PFSK-1 (cell line): Measurements from ENCODE around the gene TBC1D22A.

Experiments used
- FOXP2 ChIP-seq: optimal IDR thresholded peaks from 2 replicates; pipeline ENCODE3; 2011; ENCODE audit warnings: borderline replicate concordance, control low read depth, inconsistent platforms; ENCODE audit not compliant: insufficient read depth; ENCODE audit errors: extremely low read length, extremely low read depth
- POLR2AphosphoS5 ChIP-seq: IDR thresholded peaks from 2 replicates; pipeline ENCODE4 v1.6.1; 2012; ENCODE audit warnings: low read depth, mild to moderate bottlenecking, control low read depth, low read length, moderate library complexity
- REST ChIP-seq, 2 experiments: IDR thresholded peaks; 2 replicates each; pipeline versions ENCODE4 v1.6.1 to v1.8.0; 2011 to 2012; ENCODE audit warnings: low read depth in 2 of 2, low read length in 2 of 2, control low read depth in 1 of 2, inconsistent platforms in 1 of 2, mild to moderate bottlenecking in 1 of 2, moderate library complexity in 1 of 2; ENCODE audit not compliant: insufficient read depth in 1 of 2
- SIN3A ChIP-seq: IDR thresholded peaks from 2 replicates; pipeline ENCODE4 v1.6.1; 2012; ENCODE audit warnings: mild to moderate bottlenecking, low read length, moderate library complexity, borderline replicate concordance; ENCODE audit not compliant: insufficient read depth
- TAF1 ChIP-seq: IDR thresholded peaks from 2 replicates; pipeline ENCODE4 v1.6.1; 2012; ENCODE audit warnings: low read length, control low read depth, borderline replicate concordance; ENCODE audit not compliant: insufficient read depth

DNA sequence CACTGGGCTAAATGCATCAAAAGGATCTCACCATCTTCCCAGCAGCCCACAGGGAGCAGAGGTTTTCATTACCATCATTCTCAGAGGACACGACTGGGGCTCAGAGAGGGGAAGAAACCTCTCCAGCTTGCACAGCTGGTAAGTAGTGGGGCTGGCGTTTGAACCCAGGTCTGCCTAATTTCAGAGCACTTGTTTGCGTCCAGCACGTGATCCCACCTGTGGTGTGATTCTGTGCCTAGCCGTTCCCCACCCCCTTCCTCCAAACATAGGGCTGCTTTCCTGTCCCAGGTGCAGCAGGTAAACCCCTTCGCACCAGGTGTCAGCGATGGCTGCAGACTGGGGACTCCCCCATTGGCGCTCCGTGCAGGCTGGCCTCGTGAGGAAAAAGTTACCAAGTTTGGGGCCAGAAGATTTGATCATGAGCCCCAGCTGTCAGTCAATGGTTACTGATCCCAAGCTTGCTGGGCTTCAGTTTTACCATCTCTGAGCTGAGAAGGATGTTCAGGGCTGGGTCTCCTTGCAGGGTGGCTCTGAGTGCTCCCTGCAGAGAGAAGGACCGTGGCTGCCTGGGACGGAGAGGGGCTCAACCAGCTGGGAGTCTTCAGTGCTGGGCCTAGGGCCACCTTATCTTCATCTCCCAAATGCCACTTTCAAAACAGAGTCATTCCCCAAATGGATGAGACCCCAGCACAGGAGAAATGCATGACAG is 445.6 kb downstream of the TBC1D22A start:
- TF ChIP-seq POLR2AphosphoS5 (no peak), REST (IDR thresholded peaks at IDR 0.05; ENCODE audit: insufficient read depth in 1 of 2, low read depth in 2 of 2, low read length in 2 of 2) (no peak), TAF1 (no peak), SIN3A (no peak), FOXP2 (no peak)
